ENCODE data around the gene SHMT1.
"Not testable (repeated sequence)": the region's sequence is repeated elsewhere in the genome, so short reads cannot be mapped to it uniquely, and the experiment has no call there.

The SHMT1 gene

GRCh38 chr17:18324140-18325050 is 39.0 kb downstream of the SHMT1 start:
- no peak for DNase-seq (ENCODE audit: low read depth)

GRCh38 chr17:18323507-18324139 is 39.7 kb downstream of the SHMT1 start:
- no peak for DNase-seq (ENCODE audit: low read depth)

GRCh38 chr17:18323007-18323406 is 40.3 kb downstream of the SHMT1 start:
- no peak for DNase-seq (ENCODE audit: low read depth)

- no peak for DNase-seq (ENCODE audit: low read depth)
Measured at GRCh38 chr17:18322522-18322921, 40.8 kb downstream of the SHMT1 start.

- DNase-seq (ENCODE audit: low read depth): no peak
Measured at GRCh38 chr17:18321309-18321708, 42.0 kb downstream of the SHMT1 start.

GRCh38 chr17:18320301-18320700 is 43.0 kb downstream of the SHMT1 start:
- no peak for DNase-seq (ENCODE audit: low read depth)

- DNase-seq (ENCODE audit: low read depth): no peak
Measured at GRCh38 chr17:18319604-18320256, 43.6 kb downstream of the SHMT1 start.

GRCh38 chr17:18318771-18319450 is 44.4 kb downstream of the SHMT1 start:
- no peak for DNase-seq (ENCODE audit: low read depth)

GRCh38 chr17:18318117-18318516 is 45.2 kb downstream of the SHMT1 start:
- no peak for DNase-seq (ENCODE audit: low read depth)

- no peak for DNase-seq (ENCODE audit: low read depth)
Measured at GRCh38 chr17:18315961-18316360, 47.4 kb downstream of the SHMT1 start.

GRCh38 chr17:18315562-18315922 is 47.8 kb downstream of the SHMT1 start:
- DNase-seq (ENCODE audit: low read depth): no peak

GRCh38 chr17:18314731-18315561 is 48.4 kb downstream of the SHMT1 start, which contains the start of the genes SMCR8 and TOP3A:
Gene SMCR8, plus strand, starts transcription at chr17:18315293. Its CDS starts 497 bp downstream, at chr17:18315790.
Gene TOP3A, minus strand, starts transcription at chr17:18314994. Its CDS starts 216 bp downstream, at chr17:18314778.
- DNase-seq (ENCODE audit: low read depth): peak; percentile 93

- peak; percentile 13 for DNase-seq (ENCODE audit: low read depth)
Measured at GRCh38 chr17:18314059-18314730, 49.2 kb downstream of the SHMT1 start.

- DNase-seq (ENCODE audit: low read depth): no peak
Measured at GRCh38 chr17:18309202-18309601, 54.1 kb downstream of the SHMT1 start.

GRCh38 chr17:18303206-18303605 is 60.1 kb downstream of the SHMT1 start:
- DNase-seq (ENCODE audit: low read depth): not testable (repeated sequence)

GRCh38 chr17:18300725-18301480 is 62.4 kb downstream of the SHMT1 start:
- DNase-seq (ENCODE audit: low read depth): no peak

GRCh38 chr17:18298061-18298460 is 65.3 kb downstream of the SHMT1 start:
- DNase-seq (ENCODE audit: low read depth): not testable (repeated sequence)

GRCh38 chr17:18291718-18292540 is 71.4 kb downstream of the SHMT1 start:
- DNase-seq (ENCODE audit: low read depth): no peak

- DNase-seq (ENCODE audit: low read depth): no peak
Measured at GRCh38 chr17:18285296-18285695, 78.1 kb downstream of the SHMT1 start.

Data from stimulated activated CD8-positive, alpha-beta memory T cell treated with anti-CD3 and anti-CD28 coated beads, Interleukin-15, amount 100 ng/mL, for 24 hours (primary cell).